ENCODE results near the gene PAPSS2.

The PAPSS2 gene

GRCh38 chr10:87753995-87754866, 94.6 kb downstream of the PAPSS2 start:
- no peak for DNase-seq

- DNase-seq: no peak
These were observed 98.0 kb downstream of the PAPSS2 start for GRCh38 chr10:87757685-87758084.

- no peak for DNase-seq
These were observed 99.9 kb downstream of the PAPSS2 start for GRCh38 chr10:87759551-87759950.

GRCh38 chr10:87760195-87760905, 100.7 kb downstream of the PAPSS2 start:
- DNase-seq: peak; percentile 64

GRCh38 chr10:87761153-87761552, 101.5 kb downstream of the PAPSS2 start:
- no peak for DNase-seq

GRCh38 chr10:87761892-87762291, 102.2 kb downstream of the PAPSS2 start:
- no peak for DNase-seq

GRCh38 chr10:87763086-87763861, 103.6 kb downstream of the PAPSS2 start:
- no peak for DNase-seq

GRCh38 chr10:87764072-87764934, 104.6 kb downstream of the PAPSS2 start:
- DNase-seq: no peak

GRCh38 chr10:87765666-87766376, 106.1 kb downstream of the PAPSS2 start:
- no peak for DNase-seq

- no peak for DNase-seq
These were observed 107.6 kb downstream of the PAPSS2 start for GRCh38 chr10:87767253-87767652.

- no peak for DNase-seq
These were observed 112.3 kb downstream of the PAPSS2 start for GRCh38 chr10:87771871-87772500.

- DNase-seq: no peak
These were observed 116.1 kb downstream of the PAPSS2 start for GRCh38 chr10:87775766-87776165.

GRCh38 chr10:87776328-87776727, 116.7 kb downstream of the PAPSS2 start:
- DNase-seq: no peak

GRCh38 chr10:87781545-87781944, 121.9 kb downstream of the PAPSS2 start:
- DNase-seq: no peak

GRCh38 chr10:87782721-87783120, 123.0 kb downstream of the PAPSS2 start:
- no peak for DNase-seq

GRCh38 chr10:87786421-87786820, 126.7 kb downstream of the PAPSS2 start:
- DNase-seq: no peak

GRCh38 chr10:87790185-87790584, 130.5 kb downstream of the PAPSS2 start:
- DNase-seq: no peak

- DNase-seq: no peak
These were observed 134.6 kb downstream of the PAPSS2 start for GRCh38 chr10:87794285-87794684.

Data from GF-D8 (cell line).